NCI-H2081 (cell line): ENCODE measurements around the gene ZC3H4.
"Not testable (repeated sequence)": the region's sequence is repeated elsewhere in the genome, so short reads cannot be mapped to it uniquely, and the experiment has no call there.

Experiments used
- DNase-seq, 2 experiments: peaks; one replicate each; lab custom pipeline; 2025; lab: John Stamatoyannopoulos, UW

ZC3H4 gene

DNA sequence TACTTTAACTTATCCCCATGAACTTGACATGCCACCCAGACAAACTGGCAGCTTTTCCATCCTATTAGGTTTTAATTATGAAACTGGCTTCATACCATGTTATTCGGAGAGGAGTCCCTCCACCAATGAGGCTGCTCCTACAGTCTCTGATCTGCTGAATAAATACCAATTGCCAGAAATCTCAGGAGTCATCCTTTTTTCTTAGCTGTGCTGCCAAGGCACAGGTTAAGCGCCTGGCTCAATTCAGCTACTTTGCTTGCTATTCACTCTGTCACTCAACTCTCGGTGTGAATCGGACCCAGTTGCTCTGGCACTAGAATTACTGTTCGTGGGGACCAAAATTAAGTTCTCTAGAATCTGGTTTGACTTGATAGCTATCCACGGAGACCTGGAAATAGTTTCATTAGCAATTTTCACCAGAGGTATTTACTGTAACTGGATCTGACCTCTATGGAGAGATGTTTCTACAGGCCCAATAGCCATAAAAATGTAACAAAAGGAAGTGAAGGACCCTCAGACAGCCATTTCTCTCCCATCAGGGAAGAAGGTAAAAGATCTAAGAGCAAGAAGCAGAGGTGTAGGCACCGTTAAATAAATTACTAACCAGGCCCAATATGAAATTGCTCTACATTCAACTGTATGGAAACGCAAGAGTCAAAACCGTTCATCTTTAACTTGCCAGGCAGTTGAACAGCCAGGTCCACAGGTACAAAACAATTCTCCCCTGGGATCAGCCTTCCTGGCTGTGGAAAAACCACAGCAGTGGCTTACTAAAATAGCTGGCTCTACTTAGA is 5.4 kb downstream of the ZC3H4 start:
- no peak for DNase-seq

DNA sequence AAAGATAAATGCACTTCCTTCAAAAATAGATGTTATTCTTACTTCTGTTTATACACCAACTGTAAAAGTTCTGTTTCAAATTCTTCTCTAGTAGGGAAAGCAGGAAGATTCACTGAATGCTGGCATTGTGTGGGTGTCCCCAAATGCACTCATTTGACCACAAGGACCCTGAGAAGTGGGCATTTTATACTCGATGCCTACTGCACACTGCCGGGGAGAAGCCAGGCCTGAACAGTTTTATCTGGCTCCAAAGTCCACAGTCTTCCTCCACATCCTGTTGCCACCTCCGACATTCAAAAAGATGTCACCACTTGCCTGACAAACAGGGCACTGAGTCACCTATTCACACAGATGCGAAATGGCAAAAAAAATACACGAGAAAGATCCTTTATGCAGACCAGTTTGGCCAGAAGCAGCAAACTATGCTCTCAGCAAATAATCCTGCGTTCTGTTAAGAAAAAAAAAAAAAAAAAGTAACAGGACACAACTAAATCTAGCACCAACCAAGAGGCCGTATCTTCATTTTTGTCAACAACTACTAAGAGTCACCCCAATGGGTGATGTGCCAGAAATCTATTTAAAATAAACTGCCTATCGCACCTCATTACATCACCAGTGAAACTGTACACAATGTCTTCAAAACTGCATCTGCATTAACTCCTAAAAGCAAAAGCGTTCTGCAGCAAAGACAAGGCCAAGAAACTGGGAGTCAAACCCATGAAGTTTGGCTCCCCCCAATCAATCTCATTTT is 6.2 kb downstream of the ZC3H4 start:
- DNase-seq = no peak

DNA sequence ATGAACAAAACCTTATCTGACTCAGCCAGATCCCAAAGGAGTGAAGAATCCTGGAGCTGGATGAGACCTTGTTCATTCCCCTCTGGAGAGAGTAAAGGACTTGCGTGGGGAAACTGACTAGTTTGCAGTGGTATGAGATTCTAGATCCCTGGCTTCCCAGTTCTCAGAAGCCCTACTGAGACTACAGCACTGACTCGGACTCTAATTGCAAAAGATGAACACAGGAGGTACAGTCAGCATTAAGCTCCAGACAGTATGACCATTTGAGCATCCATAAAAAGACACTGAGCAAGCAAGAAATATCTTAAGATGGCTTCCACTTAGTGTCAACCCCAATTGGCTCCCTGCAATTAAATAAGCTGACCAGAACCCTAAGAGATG is 6.8 kb downstream of the ZC3H4 start:
- DNase-seq = no peak

DNA sequence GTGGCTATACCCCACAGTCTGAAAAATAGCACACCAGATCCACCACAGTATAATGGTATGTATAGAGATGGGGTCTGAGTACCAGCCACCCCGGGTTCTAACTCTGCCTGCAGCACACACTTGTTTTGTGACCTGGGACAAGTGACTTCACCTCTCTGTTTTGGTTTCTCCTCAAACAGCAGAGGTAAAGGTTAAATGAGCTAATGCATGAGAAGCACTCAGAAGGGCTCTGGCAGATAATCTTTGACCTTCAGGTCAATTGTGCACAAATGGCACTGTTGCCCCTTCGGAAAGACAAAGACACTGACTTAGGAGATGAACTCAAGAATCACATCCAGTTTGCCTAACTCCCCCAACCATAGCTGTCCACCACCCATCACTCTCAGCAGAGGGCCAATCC is 7.7 kb downstream of the ZC3H4 start:
- no peak for DNase-seq

DNA sequence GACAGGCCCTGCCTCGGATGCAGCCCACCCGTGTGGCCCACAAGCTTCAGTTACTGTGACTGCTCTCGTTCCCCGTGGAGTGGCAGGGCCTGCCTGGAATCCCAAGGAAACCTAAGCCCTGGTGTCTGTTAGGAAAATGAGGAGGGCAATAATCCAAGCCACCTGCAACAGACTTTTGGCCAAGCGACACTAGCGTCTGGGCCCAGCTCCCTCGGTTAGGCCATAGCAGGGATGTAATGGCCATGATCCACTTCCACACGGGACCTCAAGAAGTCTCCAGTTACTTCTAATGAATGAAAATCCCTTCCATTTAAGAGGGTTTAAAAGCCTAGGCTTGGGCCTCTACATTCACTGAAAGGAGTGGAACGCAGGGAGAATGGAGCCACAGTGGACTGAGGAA is 8.9 kb downstream of the ZC3H4 start:
- DNase-seq = no peak

DNA sequence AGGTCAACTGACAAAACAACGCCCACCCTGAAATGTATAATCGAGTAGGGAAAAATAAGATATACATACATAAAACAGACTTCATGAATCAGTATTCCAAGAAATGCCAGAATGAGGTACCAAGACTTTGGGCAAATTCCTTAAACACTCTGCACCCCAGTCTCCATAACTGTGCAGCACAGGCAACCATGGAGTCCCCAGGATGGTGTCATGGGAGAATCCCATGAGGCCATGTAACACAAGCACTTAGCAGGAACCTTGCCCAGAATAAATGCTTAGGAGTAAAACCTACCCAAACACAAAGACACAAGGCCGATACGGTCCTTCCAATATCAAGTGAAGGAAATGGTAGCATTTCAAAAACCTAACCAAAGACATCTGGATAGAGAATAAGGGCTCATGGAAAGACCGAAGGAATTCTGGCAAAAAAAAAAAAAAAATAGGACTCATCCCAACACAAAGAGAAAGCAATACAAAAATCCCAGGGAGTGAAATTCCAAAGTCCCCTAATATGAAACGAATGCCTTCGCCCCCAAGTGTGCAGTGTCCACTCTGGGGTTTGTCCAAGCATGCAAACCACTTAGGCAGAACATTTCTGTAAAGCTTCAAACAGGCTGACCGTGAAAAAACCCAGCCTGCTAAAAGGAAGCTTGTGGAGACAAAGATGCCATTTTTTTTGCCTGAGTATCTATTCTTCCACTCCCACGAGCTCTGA is 11.1 kb downstream of the ZC3H4 start:
- no peak for DNase-seq

DNA sequence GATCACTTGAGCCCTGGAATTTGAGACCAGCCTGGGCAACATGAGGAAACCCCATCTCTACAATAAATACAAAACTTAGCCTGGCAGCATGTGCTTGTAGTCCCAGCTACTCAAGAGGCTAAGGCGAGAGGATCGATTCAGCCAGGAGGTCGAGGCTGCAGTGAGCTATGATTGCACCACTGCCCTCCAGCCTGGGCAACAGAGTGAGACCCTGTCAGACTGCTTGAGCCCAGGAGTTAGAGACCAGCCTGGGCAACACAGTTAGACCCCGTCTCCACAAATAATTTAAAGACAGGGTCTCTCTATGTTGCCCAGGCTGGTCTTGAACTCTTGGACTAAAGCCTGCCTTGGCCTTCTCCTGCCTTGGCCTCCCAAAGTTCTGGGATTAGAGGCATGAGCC is 12.5 kb downstream of the ZC3H4 start:
- not testable (repeated sequence) for DNase-seq

DNA sequence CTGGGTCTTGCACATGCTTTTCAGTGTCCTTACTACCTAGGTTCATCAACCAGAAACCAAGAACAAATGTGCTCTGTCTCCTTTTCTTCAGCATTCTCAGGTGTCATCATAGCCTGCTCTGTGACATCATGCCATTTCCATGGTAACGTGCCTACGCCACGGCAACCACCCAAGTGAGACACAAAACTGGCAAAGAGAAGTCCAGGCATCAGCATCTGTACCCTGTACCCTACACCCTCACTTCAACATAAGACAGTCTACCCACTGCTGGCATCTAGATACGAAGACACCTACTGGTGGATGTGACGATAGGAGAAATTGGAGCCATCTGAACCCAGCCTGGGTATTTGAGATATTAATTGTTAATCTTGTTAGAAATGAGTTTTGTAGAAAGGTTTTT is 13.3 kb downstream of the ZC3H4 start:
- DNase-seq = no peak

DNA sequence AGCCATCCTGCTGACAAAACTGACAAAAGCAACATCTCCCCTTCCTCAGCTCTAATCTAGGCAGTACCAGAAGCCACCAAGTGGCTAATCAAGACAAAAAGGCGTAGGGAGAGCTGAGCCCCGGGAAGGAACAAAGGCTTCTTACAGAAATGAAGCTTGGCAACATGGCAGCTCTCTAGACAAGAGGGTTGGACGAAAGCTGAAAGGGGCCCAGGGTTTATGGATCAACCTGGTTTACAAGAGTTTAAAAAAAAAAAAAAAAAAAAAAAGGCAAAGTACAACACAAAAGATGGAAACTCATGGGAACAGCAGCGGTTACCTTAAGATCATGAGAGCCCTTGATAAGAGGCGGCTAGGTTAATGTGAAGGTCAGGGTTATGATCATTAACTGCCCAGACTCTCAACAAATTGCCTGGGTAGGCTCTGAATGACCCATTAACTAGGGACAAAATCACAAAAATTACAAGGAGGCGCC is 14.0 kb downstream of the ZC3H4 start:
- DNase-seq = no peak

DNA sequence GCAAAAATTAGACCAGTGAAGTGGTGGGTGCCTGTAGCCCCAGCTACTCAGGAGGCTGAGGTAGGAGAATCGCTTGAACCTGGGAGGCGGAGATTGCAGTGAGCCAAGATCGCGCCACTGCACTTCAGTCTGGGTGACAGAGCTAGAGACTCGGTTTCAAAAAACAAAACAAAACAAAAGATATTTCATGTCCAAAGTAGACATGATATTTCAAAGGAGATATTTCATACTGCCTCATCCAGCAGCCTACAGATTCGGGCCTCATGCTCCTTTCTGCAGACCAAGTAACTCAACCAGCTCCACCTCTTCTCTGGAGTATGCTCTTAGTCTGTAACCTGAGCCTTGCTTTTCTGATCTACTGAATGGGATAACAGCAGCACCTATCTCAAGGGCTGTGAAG is 15.0 kb downstream of the ZC3H4 start:
- DNase-seq = no peak

DNA sequence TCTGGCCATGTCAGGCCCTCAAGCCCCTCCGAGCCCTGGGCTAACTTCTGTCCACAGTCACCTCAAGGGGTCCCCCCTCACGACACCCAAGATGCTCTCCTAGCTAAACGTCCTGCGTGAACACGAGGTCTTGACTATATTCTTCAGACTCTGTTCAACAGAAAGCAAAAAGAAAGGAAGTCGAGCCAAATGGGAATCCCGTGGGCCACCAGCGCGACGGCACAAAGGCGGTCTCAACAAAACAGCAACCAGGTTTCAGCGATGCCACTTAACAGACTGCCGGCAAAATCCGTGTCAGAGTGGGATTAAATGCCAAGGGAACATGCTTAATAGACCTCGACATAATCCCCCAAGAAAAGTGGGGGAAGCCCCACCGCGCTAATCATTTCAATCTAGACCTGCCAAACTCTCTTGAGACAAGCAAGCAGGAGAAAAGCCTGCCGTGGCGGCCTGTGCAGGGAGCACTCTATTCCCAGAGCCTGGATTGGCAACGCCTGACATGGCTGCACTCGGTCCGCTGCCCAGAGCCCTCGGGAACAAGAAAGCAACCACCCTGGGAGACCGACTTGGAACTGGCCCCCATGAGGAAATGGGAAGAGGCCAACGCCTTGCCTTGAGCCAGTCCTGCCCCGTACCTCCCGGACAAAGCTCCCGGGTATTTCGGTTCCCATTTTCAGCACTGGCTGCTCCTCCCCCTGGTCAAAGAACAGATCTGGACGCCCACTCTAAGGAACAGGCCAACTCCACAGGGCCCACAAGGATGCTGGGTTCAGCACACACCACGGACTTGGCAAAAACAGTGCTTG is 16.0 kb downstream of the ZC3H4 start:
- no peak for DNase-seq

DNA sequence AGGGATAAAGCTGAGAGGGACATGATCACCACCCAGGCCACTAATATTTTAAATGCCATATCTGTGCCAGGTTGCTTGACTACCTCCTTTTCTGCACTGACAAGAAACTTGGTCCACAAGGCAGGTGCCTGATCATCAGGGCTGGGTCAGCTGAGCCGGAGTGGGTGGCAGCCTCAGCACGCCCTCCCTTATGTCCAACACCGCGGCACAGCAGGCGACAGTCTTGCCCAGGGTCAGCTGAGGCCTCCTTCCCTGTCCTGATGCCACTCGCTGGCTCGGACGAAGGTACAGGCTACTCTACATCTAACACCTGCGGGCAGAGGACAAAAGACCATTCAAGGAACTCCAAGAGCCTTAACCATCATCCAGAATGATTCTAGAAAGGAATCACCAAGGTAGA is 16.9 kb downstream of the ZC3H4 start:
- DNase-seq = no peak

DNA sequence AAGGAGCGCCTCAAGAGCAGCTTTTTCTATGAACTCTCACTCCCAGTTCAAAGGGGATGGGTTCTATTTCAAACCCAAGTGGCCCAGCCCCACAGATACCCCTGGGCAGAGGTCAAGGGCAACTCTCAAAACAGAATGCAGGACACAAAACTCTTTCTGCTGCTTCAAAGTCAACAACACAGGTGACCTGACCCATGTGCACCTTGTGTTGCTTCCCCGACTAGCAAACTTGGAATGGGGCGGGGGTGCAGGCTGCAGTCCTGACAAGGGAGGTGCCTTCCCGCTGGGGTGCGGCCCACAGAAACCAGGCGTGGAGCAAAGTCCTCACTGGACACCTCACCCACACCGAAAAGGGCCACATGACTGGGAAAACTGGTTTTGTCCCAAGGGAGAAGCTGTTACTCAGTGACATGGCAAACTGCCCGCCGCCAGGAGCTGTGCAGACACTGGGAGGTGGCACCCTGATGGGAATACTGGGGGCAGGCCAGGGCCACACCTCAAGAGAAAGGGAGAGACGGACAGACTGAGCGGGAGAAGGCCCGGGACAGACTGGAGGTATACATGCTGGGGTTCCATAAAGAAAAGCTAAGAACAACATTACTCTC is 17.4 kb downstream of the ZC3H4 start:
- DNase-seq = no peak

DNA sequence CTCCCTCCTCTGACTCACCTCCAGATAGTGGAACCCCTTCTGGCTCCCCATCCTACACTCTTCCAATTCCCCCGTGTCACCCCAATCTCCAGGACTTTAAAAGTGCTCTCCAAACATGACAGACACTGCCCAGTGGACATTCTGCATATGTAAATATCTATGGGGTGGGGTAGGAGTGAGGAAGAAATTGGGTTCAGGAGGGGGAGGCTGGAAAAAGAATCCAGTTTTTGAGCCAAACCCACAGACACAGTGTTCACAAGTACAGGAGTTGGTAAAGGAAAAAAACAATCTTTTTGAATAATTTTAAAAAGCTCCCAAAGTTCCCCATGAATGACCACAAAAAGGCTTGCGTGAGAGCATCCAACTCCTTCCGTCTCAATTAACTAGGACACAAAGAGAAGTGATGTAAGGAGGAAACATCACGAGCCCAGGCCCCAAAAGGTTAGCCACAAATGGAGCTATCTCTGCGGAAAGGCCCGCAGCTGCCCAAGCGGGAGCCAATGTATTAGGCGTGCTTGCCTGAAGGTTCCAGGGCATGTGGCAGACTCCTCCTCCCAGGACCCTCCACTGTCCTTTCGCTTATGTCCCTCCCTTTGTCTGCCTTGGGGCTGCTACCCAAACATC is 18.0 kb downstream of the ZC3H4 start:
- DNase-seq = no peak

DNA sequence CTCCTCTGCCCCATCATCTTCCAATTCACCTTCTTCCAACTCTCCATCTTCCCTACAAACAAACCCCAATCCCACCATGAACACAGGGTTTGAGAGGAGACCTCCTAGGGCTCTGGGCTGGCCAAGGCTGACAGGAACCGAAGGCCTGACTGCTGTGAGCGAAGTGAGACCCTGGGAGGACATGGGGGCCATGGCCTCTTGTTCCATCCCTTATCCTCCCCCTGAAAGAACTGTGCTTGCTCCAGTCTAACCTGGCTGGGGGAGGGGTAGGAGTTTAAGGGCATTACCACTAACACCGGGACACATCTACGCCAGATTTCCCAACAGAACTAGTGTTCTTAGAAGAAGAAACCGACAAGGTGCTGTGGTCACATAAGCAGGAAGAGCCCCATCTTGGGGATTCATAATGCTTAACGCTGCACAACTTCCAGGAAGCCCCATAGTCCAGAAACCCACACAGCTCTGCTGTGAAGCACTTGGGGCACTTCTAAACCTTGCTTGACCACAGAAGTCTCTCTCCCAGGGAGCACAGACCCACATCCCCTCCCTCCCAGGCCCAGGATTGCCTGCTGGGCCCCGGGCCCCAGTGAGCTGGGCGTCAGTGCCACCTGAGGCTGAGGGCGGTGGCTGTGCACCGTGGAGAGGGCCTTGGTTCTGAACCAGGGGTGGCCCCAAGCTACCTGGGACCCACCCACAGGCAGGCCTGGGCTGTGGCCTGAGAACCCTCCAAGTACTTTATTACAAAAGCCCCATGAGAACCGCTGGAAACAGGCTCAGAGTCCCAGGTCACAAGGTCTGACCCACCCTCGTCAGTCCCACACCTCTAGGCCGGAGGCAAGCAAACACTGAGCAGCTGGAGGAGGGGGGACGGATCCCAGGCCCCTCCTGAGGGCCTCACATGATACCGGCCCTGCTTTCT is 18.8 kb downstream of the ZC3H4 start:
- no peak for DNase-seq

DNA sequence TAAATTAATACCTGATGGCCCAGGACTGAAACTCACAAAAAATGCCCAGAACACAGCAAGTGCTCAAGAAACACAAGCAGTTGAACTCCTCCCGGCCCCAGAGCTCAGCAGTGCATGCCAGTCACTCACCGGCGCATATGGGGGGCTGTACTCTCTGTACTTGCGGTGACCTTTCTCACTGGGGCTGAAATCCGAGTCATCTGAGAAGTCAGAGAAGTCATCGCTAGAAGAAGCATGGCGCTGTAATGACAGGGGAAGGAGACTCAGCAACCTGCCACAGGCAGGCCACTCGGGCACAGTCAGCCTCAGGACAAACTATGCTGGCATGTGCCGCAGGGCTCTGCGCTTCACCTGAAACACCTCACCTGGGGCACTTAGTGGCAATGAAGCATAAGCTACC is 19.7 kb downstream of the ZC3H4 start:
- DNase-seq = no peak

DNA sequence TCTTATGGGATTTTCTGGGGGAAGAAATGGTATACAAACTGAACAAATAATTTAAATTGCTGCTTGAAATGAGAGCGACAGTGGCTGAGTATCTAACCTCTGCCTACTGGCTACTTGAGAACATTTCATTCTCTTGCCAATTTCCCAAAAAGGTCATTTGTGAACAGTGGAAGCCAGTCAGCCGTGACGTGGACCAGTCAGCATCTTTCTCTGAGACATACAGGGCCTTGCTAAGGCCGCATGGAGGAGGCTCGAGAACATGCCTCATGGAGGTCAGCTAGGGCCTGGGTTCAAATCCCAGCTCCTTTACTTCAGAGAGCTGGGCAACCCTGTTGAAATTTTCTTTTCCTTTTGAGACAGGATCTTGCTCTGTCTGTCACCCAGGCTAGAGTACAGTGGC is 20.3 kb downstream of the ZC3H4 start:
- no peak for DNase-seq

DNA sequence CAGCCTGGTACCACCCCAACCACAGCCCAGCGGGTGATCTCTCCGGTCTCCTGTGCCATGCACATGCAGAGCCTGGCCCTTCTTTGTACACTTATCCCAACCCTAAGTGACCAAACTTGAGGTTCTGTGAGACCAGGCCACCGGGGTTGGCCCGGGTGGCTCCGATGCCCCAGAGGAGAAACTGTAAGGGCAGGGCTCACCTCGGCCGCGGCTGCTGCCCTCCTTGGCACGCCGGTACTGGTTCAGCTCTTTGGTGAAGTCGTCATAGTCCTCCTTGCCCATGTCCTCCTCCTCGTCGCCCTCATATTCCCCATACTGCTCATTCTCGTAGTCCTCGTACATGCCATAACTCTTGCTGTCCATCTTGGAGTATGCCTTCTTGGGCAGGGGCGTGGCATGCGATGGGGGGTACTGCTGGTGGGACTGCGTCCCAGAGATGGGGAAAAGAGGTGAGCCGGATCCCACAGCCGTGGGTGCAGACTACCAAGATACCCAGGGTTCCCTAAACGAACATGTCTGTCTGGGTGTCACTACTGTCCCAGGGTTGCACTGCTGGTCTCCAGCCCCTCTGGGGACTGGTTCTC is 23.7 kb downstream of the ZC3H4 start:
- DNase-seq = no peak

DNA sequence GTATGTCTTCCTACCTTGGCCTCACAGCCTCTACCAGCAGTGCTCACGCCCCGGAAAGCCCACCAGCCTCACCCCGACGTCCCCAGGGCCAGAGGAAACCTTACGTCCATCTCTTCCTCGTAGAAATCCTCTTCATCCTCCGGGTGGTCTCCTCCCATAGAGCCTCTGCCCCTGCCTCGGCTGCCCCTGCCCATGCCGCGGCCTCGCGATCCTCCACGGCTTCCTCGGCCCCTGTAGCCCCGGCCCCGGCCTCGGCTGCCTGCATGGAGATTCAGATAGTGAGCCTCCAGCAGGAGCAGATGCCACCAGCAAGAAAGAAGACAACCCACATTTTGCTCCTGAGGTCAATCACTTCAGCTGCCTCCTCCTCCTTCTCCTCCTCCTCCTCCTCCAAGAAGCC is 27.3 kb downstream of the ZC3H4 start:
- DNase-seq = no peak
